Astrocyte (in vitro differentiated cells and primary cell): ENCODE results near the gene MDFI. TPM values are rescaled to one million over a fixed set of nuclear protein-coding genes. Genes with fewer than 3 reads are reported as not detected.

Experiments
- DNase-seq: peaks from one replicate; pipeline ENCODE4 v3.0.0-alpha.2; 2010; ENCODE audit warnings: low read depth
- FAIRE-seq: peaks from 2 replicates; lab custom pipeline; 2011; peaks lifted over from hg19 to GRCh38; lab: Jason Lieb, UNC
- H2AFZ ChIP-seq: 2 replicates; pipeline ENCODE4 v1.6.0; 2012; ENCODE audit warnings: low read depth, low read length, inconsistent platforms
- H3K27ac ChIP-seq: 2 replicates; pipeline ENCODE4 v1.5.1; 2011; ENCODE audit warnings: low read depth, low read length, inconsistent platforms
- H3K27me3 ChIP-seq: 2 replicates; pipeline ENCODE4 v1.6.0; 2011; ENCODE audit warnings: low read length, inconsistent platforms; ENCODE audit not compliant: insufficient read depth
- H3K36me3 ChIP-seq: 2 replicates; pipeline ENCODE4 v1.5.1; 2011; ENCODE audit warnings: low read length, inconsistent platforms; ENCODE audit not compliant: insufficient read depth
- H3K4me1 ChIP-seq: 2 replicates; pipeline ENCODE4 v1.5.1; 2011; ENCODE audit warnings: low read length, inconsistent platforms; ENCODE audit not compliant: insufficient read depth
- H3K4me2 ChIP-seq: 2 replicates; pipeline ENCODE4 v1.6.0; 2012; ENCODE audit warnings: low read length, inconsistent platforms
- H3K4me3 ChIP-seq: 2 replicates; pipeline ENCODE4 v1.5.1; 2011; ENCODE audit warnings: low read depth, mild to moderate bottlenecking, low read length, inconsistent platforms; ENCODE audit not compliant: insufficient read depth
- H3K79me2 ChIP-seq: 2 replicates; pipeline ENCODE4 v1.6.0; 2012; ENCODE audit warnings: mild to moderate bottlenecking, low read length, inconsistent platforms; ENCODE audit not compliant: insufficient read depth
- H3K9ac ChIP-seq: 2 replicates; pipeline ENCODE4 v1.6.0; 2012; ENCODE audit warnings: mild to moderate bottlenecking, low read length, inconsistent platforms
- H3K9me3 ChIP-seq: 2 replicates; pipeline ENCODE4 v1.5.1; 2012; ENCODE audit warnings: low read depth, mild to moderate bottlenecking, low read length, inconsistent platforms; ENCODE audit not compliant: insufficient read depth
- H4K20me1 ChIP-seq: 2 replicates; pipeline ENCODE4 v1.6.0; 2012; ENCODE audit warnings: low read length, inconsistent platforms; ENCODE audit not compliant: insufficient read depth
- H3K27ac Mint-ChIP-seq: one replicate; pipeline ENCODE4 v1.8.0; 2021; ENCODE audit warnings: mild to moderate bottlenecking, mixed read lengths; ENCODE audit not compliant: unreplicated experiment
- H3K27me3 Mint-ChIP-seq: one replicate; pipeline ENCODE4 v1.8.0; 2021; ENCODE audit warnings: low read depth, mixed read lengths; ENCODE audit not compliant: unreplicated experiment
- H3K36me3 Mint-ChIP-seq: one replicate; pipeline ENCODE4 v1.8.0; 2021; ENCODE audit warnings: low read depth, mixed read lengths; ENCODE audit not compliant: unreplicated experiment
- H3K4me1 Mint-ChIP-seq: one replicate; pipeline ENCODE4 v1.8.0; 2021; ENCODE audit warnings: low read depth, mixed read lengths; ENCODE audit not compliant: unreplicated experiment
- H3K4me3 Mint-ChIP-seq: one replicate; pipeline ENCODE4 v1.8.0; 2021; ENCODE audit warnings: mild to moderate bottlenecking, moderate library complexity, mixed read lengths; ENCODE audit not compliant: unreplicated experiment
- H3K9me3 Mint-ChIP-seq: one replicate; pipeline ENCODE4 v1.8.0; 2021; ENCODE audit warnings: mild to moderate bottlenecking, mixed read lengths; ENCODE audit not compliant: unreplicated experiment
- CTCF ChIP-seq: IDR thresholded peaks from 2 replicates; pipeline ENCODE4 v1.5.1; 2011; ENCODE audit warnings: low read depth, mild to moderate bottlenecking, inconsistent platforms, low read length, moderate library complexity; ENCODE audit not compliant: insufficient read depth
- EZH2 ChIP-seq: IDR thresholded peaks from 2 replicates; pipeline ENCODE4 v1.6.1; 2012; ENCODE audit warnings: mild to moderate bottlenecking, low read length, inconsistent platforms; ENCODE audit not compliant: insufficient read depth
- total RNA-seq: library from RNA; stranded (reverse); gene quantifications from 2 replicates; pipeline ENCODE4 v1.2.1, GENCODE V29; 2021

MDFI gene
- total RNA-seq, 1 donor from 2014 or later, result 144 TPM

- Histone ChIP-seq H3K9ac (no peak overlapping the region), H3K4me2 (no peak overlapping the region), H4K20me1 (no peaks in the 10 kb centered on the region), H3K9me3 (no peaks in the 10 kb centered on the region), H3K36me3 (no peaks in the 10 kb centered on the region), H3K4me1 (no peaks in the 10 kb centered on the region), H3K4me3 (no peak overlapping the region), H3K27ac (no peak overlapping the region), H2AFZ (no peak overlapping the region), H3K27me3 (peaks cover 27% of the 10 kb centered on the region), H3K79me2 (no peaks in the 10 kb centered on the region)
- Mint-ChIP-seq H3K27ac (no peak overlapping the region), H3K4me1 (no peaks in the 10 kb centered on the region), H3K27me3 (peaks cover 52% of the 10 kb centered on the region), H3K4me3 (no peak overlapping the region), H3K36me3 (no peaks in the 10 kb centered on the region), H3K9me3 (peaks cover under 1% of the 10 kb centered on the region)
- no peak for FAIRE-seq
- DNase-seq, result no peak
- TF ChIP-seq EZH2, result no peak
- no peak for TF ChIP-seq CTCF
These were observed 36.1 kb downstream of the MDFI start for GRCh38 chr6:41674231-41675000.

GRCh38 chr6:41675176-41675775, 37.0 kb downstream of the MDFI start:
- Histone ChIP-seq H3K27ac (no peak overlapping the region), H3K4me2 (no peak overlapping the region), H3K9ac (no peak overlapping the region), H3K9me3 (no peaks in the 10 kb centered on the region), H2AFZ (no peak overlapping the region), H3K4me1 (no peaks in the 10 kb centered on the region), H3K79me2 (no peaks in the 10 kb centered on the region), H4K20me1 (no peaks in the 10 kb centered on the region), H3K27me3 (peaks cover 27% of the 10 kb centered on the region), H3K4me3 (no peak overlapping the region), H3K36me3 (no peaks in the 10 kb centered on the region)
- H3K27me3 Mint-ChIP-seq, result peaks cover 48% of the 10 kb centered on the region
- H3K4me1 Mint-ChIP-seq, result no peaks in the 10 kb centered on the region
- no peak overlapping the region for H3K27ac Mint-ChIP-seq
- H3K9me3 Mint-ChIP-seq, result no peaks in the 10 kb centered on the region
- H3K4me3 Mint-ChIP-seq, result no peak overlapping the region
- TF ChIP-seq EZH2, result no peak
- no peak for TF ChIP-seq CTCF
- FAIRE-seq (no peak), DNase-seq (no peak)
- no peaks in the 10 kb centered on the region for H3K36me3 Mint-ChIP-seq

- Histone ChIP-seq H3K9me3 (no peaks in the 10 kb centered on the region), H3K27me3 (peaks cover 22% of the 10 kb centered on the region), H4K20me1 (no peaks in the 10 kb centered on the region), H3K36me3 (no peaks in the 10 kb centered on the region), H3K4me1 (no peaks in the 10 kb centered on the region), H3K4me2 (no peak overlapping the region), H3K79me2 (no peaks in the 10 kb centered on the region), H3K9ac (no peak overlapping the region), H3K27ac (no peak overlapping the region), H3K4me3 (no peak overlapping the region), H2AFZ (no peak overlapping the region)
- DNase-seq, result no peak
- Mint-ChIP-seq H3K36me3 (no peaks in the 10 kb centered on the region), H3K4me1 (no peaks in the 10 kb centered on the region), H3K27me3 (peaks cover 43% of the 10 kb centered on the region), H3K4me3 (no peak overlapping the region), H3K27ac (no peak overlapping the region), H3K9me3 (no peaks in the 10 kb centered on the region)
- no peak for TF ChIP-seq CTCF
- no peak for TF ChIP-seq EZH2
- FAIRE-seq, result no peak
These were observed 37.7 kb downstream of the MDFI start for GRCh38 chr6:41675992-41676391.
